PC-9 (cell line): ENCODE data around the gene CCNDBP1.

ENCODE experiments used
- EZH2 ChIP-seq: fragments of 200-600 bp; sonication (generic); IDR thresholded peaks from 2 replicates; pipeline ENCODE4 v1.8.0; 2017; ENCODE audit warnings: antibody characterized with exemption, low read depth
- TF ChIP-seq, protein P1 (sequence below): fragments of 200-600 bp; sonication (generic); conservative IDR thresholded peaks from 2 replicates; pipeline ENCODE4 v1.6.1; 2017; ENCODE audit warnings: mixed run types, antibody characterized with exemption, mild to moderate bottlenecking, moderate library complexity

DNA sequence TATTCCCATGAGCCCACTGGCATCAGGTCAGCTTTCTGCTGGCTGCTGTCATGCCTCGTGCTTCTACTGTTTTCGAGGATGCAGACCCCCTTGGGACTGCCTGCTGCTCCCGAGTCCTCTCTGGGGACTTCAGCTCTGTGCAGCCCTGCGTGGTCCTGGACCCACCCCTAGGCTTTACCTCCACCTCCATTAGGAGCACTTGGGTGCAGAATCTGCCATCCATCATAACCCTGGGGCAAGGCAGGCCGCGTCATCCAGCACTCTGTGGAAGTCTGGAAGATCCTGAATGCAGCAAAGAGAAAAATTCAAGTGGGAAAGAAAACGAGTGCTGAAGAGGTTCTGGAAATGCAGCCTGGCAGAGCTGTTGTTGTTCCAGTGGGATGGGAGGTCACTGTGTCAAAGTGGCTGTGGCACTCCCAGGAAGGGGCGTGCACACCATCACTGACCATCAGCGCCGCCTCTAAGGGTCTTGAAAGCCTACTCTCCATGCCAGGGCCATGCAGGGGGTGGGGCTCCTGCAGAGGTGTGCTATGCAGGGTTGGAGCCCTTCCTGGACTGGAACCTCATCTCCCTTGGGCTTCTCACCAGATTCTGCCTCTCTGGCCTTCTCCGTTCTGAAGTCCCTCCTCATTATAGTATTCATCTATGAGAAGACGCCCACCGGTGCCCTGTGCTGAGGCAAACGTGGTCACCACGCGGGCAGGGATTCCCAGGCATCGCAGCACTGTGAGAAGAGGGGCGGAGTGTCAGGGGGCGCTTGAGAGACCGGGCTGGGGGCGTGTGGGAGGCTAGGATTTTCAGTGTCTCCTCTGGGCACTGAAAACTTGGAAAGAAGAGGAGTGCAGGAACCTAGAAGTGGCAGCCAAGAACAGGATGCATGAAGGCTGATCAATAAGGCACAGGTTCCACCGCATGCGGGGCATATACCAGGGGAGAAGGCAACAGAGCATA lies 23.1 kb downstream of the CCNDBP1 start:
- TF ChIP-seq, protein P1, sequence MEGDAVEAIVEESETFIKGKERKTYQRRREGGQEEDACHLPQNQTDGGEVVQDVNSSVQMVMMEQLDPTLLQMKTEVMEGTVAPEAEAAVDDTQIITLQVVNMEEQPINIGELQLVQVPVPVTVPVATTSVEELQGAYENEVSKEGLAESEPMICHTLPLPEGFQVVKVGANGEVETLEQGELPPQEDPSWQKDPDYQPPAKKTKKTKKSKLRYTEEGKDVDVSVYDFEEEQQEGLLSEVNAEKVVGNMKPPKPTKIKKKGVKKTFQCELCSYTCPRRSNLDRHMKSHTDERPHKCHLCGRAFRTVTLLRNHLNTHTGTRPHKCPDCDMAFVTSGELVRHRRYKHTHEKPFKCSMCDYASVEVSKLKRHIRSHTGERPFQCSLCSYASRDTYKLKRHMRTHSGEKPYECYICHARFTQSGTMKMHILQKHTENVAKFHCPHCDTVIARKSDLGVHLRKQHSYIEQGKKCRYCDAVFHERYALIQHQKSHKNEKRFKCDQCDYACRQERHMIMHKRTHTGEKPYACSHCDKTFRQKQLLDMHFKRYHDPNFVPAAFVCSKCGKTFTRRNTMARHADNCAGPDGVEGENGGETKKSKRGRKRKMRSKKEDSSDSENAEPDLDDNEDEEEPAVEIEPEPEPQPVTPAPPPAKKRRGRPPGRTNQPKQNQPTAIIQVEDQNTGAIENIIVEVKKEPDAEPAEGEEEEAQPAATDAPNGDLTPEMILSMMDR = no peak
- no peak for TF ChIP-seq EZH2
